Gastrocnemius medialis (tissue), 4 donors: ENCODE results near the gene IRS1. TPM values are rescaled to one million over a fixed set of nuclear protein-coding genes. Genes with fewer than 3 reads are reported as not detected.

Experiments
- ATAC-seq, 2 donors: fragments of 150-250 bp; one replicate each; pipeline ENCODE4 v1.9.1; 2016
- DNase-seq, 2 donors: peaks; one replicate each; pipeline ENCODE4 v3.0.0-alpha.2; 2019
- H3K27ac ChIP-seq, 4 donors: fragments of 200-600 bp; sonication (generic); 1 replicate in 1 of 4; 2 replicates in 3 of 4; pipeline ENCODE4 v1.5.1; 2016 to 2018; ENCODE audit warnings: mild to moderate bottlenecking in 2 of 4, moderate library complexity in 1 of 4
- H3K27me3 ChIP-seq, 3 donors: fragments of 200-600 bp; sonication (generic) in 2 of 3; 1 replicate in 1 of 3; 2 replicates in 2 of 3; pipeline versions ENCODE4 v1.5.1 to v1.6.0; 2016 to 2019; ENCODE audit warnings: mild to moderate bottlenecking in 1 of 3, moderate library complexity in 1 of 3
- H3K36me3 ChIP-seq, 2 donors: fragments of 200-600 bp; sonication (generic) in 1 of 2; one replicate each; pipeline ENCODE4 v1.5.1; 2017 to 2018
- H3K4me1 ChIP-seq, 2 donors: fragments of 200-600 bp; sonication (generic) in 1 of 2; one replicate each; pipeline ENCODE4 v1.5.1; 2016 to 2017; ENCODE audit warnings: mild to moderate bottlenecking in 2 of 2
- H3K4me3 ChIP-seq, 4 donors: fragments of 200-600 bp; sonication (generic) in 3 of 4; 1 replicate in 1 of 4; 2 replicates in 3 of 4; pipeline ENCODE4 v1.5.1; 2016 to 2019; ENCODE audit warnings: mild to moderate bottlenecking in 2 of 4
- H3K9me3 ChIP-seq, 3 donors: fragments of 200-600 bp; sonication (generic) in 2 of 3; 1 replicate in 1 of 3; 2 replicates in 2 of 3; pipeline ENCODE4 v1.5.1; 2016 to 2019
- CTCF ChIP-seq, 5 experiments: fragments of 450-650 bp in 3 of 5; fragments of 200-600 bp in 2 of 5; sonication (generic) in 2 of 5; IDR thresholded peaks in 4 of 5; conservative IDR thresholded peaks in 1 of 5; 1 replicate in 4 of 5; 2 replicates in 1 of 5; pipeline ENCODE4 v1.5.1; 2016 to 2019; ENCODE audit warnings: antibody characterized with exemption in 5 of 5, mild to moderate bottlenecking in 3 of 5, moderate library complexity in 3 of 5
- POLR2A ChIP-seq, 2 donors: fragments of 450-650 bp; IDR thresholded peaks; one replicate each; pipeline ENCODE4 v1.6.1; 2017; ENCODE audit warnings: antibody characterized with exemption in 2 of 2, mild to moderate bottlenecking in 2 of 2, moderate library complexity in 2 of 2
- in situ Hi-C, 4 donors: fragments of 200-750 bp; cut with MboI; loops; one replicate each; pipeline versions ENCODE4 v1.15.0 to v1.8.0; 2017; ENCODE audit warnings: low sequenced_read_pairs in 4 of 4
- intact Hi-C: fragments of 100-400 bp; cut with DNase I; formaldehyde crosslinking; loops from one replicate; pipeline ENCODE4 v1.15.1; 2023; ENCODE audit warnings: low total_unique reads
- total RNA-seq, 4 donors: library from RNA; depleted of rRNA; stranded (reverse); fragments of >200 nt; gene quantifications; one replicate each; pipeline versions ENCODE4 v1.1.0 to v1.2.3, GENCODE V29; 2016

The IRS1 gene
- total RNA-seq, 4 donors from 2014 or later = 2.2 to 71.1 (median 6.3) TPM

GRCh38 chr2:226798422-226799210 lies 1.0 kb downstream of the IRS1 start:
- Histone ChIP-seq H3K9me3 (no peaks in the 10 kb centered on the region), H3K36me3 (no peaks in the 10 kb centered on the region), H3K27me3 (no peaks in the 10 kb centered on the region), H3K27ac (peak overlapping the region; percentile 95 to 99 (median 98)), H3K4me3 (peak overlapping the region; percentile 79 to 95 (median 88)), H3K4me1 (peaks cover 38 to 52% of the 10 kb centered on the region in 2 donors)
- intact Hi-C loops = loop anchor here (1.0 to 10.0 kb wide), 5 partner anchors 64 to 654 kb away; no protein-coding TSS in a partner anchor
- DNase-seq (peak; percentile 50 to 51), ATAC-seq (peak; percentile 7 to 17)
- in situ Hi-C loops = loop anchor here in 2 of 4 donors (10.0 to 25.0 kb wide), 2 partner anchors 54 to 136 kb away; no protein-coding TSS in a partner anchor
- TF ChIP-seq CTCF (IDR thresholded peaks at IDR 0.05 in 4 of 5, conservative IDR thresholded peaks at IDR 0.05 in 1 of 5) = peak in 1 of 5 experiments; percentile 31
- peak; percentile 20 to 57 for TF ChIP-seq POLR2A (IDR thresholded peaks at IDR 0.05)

GRCh38 chr2:226797989-226798421 lies 1.6 kb downstream of the IRS1 start:
- no peaks in the 10 kb centered on the region for H3K36me3 ChIP-seq
- H3K27ac ChIP-seq = peak overlapping the region; percentile 95 to 99 (median 98)
- H3K4me3 ChIP-seq = peak overlapping the region; percentile 79 to 95 (median 88)
- ATAC-seq (no peak), DNase-seq (peak in 1 of 2 donors; percentile 25)
- intact Hi-C loops = loop anchor here (2.0 to 10.0 kb wide), 5 partner anchors 63 to 711 kb away; no protein-coding TSS in a partner anchor
- in situ Hi-C loops = loop anchor here in 2 of 4 donors (10.0 to 25.0 kb wide), 2 partner anchors 53 to 136 kb away; no protein-coding TSS in a partner anchor
- no peaks in the 10 kb centered on the region for H3K27me3 ChIP-seq
- H3K9me3 ChIP-seq = no peaks in the 10 kb centered on the region
- TF ChIP-seq CTCF (IDR thresholded peaks at IDR 0.05 in 4 of 5, conservative IDR thresholded peaks at IDR 0.05 in 1 of 5) = no peak
- no peak for TF ChIP-seq POLR2A (IDR thresholded peaks at IDR 0.05)
- H3K4me1 ChIP-seq = peaks cover 39 to 58% of the 10 kb centered on the region in 2 donors

- ATAC-seq = no peak
- Histone ChIP-seq H3K27me3 (no peaks in the 10 kb centered on the region), H3K4me1 (peaks cover 45 to 63% of the 10 kb centered on the region in 2 donors), H3K27ac (peak overlapping the region; percentile 95 to 99 (median 98)), H3K4me3 (peak overlapping the region; percentile 79 to 95 (median 88)), H3K36me3 (no peaks in the 10 kb centered on the region), H3K9me3 (no peaks in the 10 kb centered on the region)
- in situ Hi-C loops (loop anchor here in 2 of 4 donors (10.0 to 25.0 kb wide), 2 partner anchors 53 to 135 kb away; no protein-coding TSS in a partner anchor), intact Hi-C loops (loop anchor here (2.0 to 10.0 kb wide), 5 partner anchors 63 to 711 kb away; no protein-coding TSS in a partner anchor)
- TF ChIP-seq CTCF (IDR thresholded peaks at IDR 0.05 in 4 of 5, conservative IDR thresholded peaks at IDR 0.05 in 1 of 5) = no peak
- DNase-seq = peak; percentile 10 to 30
Observed at GRCh38 chr2:226797289-226797988, 2.2 kb downstream of the IRS1 start.

- ATAC-seq (peak; percentile 22 to 35), DNase-seq (peak; percentile 41 to 69)
- Histone ChIP-seq H3K4me1 (peaks cover 50 to 62% of the 10 kb centered on the region in 2 donors), H3K4me3 (peak overlapping the region; percentile 79 to 95 (median 88)), H3K27me3 (no peaks in the 10 kb centered on the region), H3K27ac (peak overlapping the region; percentile 95 to 99 (median 98)), H3K36me3 (no peaks in the 10 kb centered on the region), H3K9me3 (no peaks in the 10 kb centered on the region)
- intact Hi-C loops (loop anchor here (1.0 to 10.0 kb wide), 6 partner anchors 62 to 710 kb away; no protein-coding TSS in a partner anchor), in situ Hi-C loops (loop anchor here in 2 of 4 donors (10.0 to 25.0 kb wide), 2 partner anchors 52 to 135 kb away; no protein-coding TSS in a partner anchor)
- TF ChIP-seq POLR2A (IDR thresholded peaks at IDR 0.05) (no peak), CTCF (IDR thresholded peaks at IDR 0.05 in 4 of 5, conservative IDR thresholded peaks at IDR 0.05 in 1 of 5) (peak; percentile 73 to 86 (median 81))
Observed at GRCh38 chr2:226796840-226797288, 2.8 kb downstream of the IRS1 start.
